Measurements from ENCODE around the gene KRTAP5-8.

- TF ChIP-seq CTCF (conservative IDR thresholded peaks at IDR 0.05; ENCODE audit: low read depth, low read length) (no peak), EZH2 (IDR thresholded peaks at IDR 0.05; ENCODE audit: borderline replicate concordance, low read depth, low read length, poor library complexity, severe bottlenecking) (no peak)
Measured at GRCh38 chr11:71572811-71573210, 35.0 kb downstream of the KRTAP5-8 start.

Data from A673 (cell line).